ENCODE measurements around the gene TMEM164. TPM values are rescaled to one million over a fixed set of nuclear protein-coding genes. Genes with fewer than 3 reads are reported as not detected.

The TMEM164 gene
- total and polyA plus RNA-seq, 7 donors: 14.5 to 42.4 (median 31.7) TPM

- H3K36me3 ChIP-seq (ENCODE audit: insufficient read depth in 1 of 2, low read depth in 1 of 2): no peaks in the 10 kb centered on the region
- intact Hi-C loops (cut with DNase I): loop anchor here in 1 of 2 donors (2.0 to 10.0 kb wide), 2 partner anchors 153 to 247 kb away; partner anchors contain the start of gene AMMECR1
- H3K4me1 ChIP-seq: peaks cover 4% of the 10 kb centered on the region
- no peak overlapping the region for H3K4me3 ChIP-seq
- no peaks in the 10 kb centered on the region for H3K9me3 ChIP-seq
- DNase-seq (no peak), ATAC-seq (peak in 1 of 4 donors; percentile 3)
- peak overlapping the region; percentile 7 for H3K27ac ChIP-seq
- peaks cover 0 to 2% (median 0%) of the 10 kb centered on the region in 3 donors for H3K27me3 ChIP-seq (ENCODE audit: insufficient read depth in 3 of 3, low read length in 2 of 3)
- no peak for TF ChIP-seq CTCF (IDR thresholded peaks at IDR 0.05)
- WGBS, 3 donors: 74 to 97% (median 88%) methylated on average over 1 of the region's 1 CpG
These were observed 158.4 kb downstream of the TMEM164 start for GRCh38 chrX:110161361-110161686.

GRCh38 chrX:110162131-110162530 lies 159.2 kb downstream of the TMEM164 start:
- no peak overlapping the region for H3K4me3 ChIP-seq
- intact Hi-C loops (cut with DNase I): loop anchor here in 1 of 2 donors (10.0 kb wide), 1 partner anchor 153 kb away; the partner anchor contains the start of gene AMMECR1
- H3K27ac ChIP-seq: no peak overlapping the region
- DNase-seq (no peak), ATAC-seq (no peak)
- peaks cover 4% of the 10 kb centered on the region for H3K4me1 ChIP-seq
- WGBS, 3 donors: 85 to 100% (median 97%) methylated on average over 1 of the region's 1 CpG
- H3K27me3 ChIP-seq (ENCODE audit: insufficient read depth in 3 of 3, low read length in 2 of 3): peaks cover 0 to 2% (median 0%) of the 10 kb centered on the region in 3 donors
- no peaks in the 10 kb centered on the region for H3K36me3 ChIP-seq (ENCODE audit: insufficient read depth in 1 of 2, low read depth in 1 of 2)
- TF ChIP-seq CTCF (IDR thresholded peaks at IDR 0.05): no peak
- H3K9me3 ChIP-seq: no peaks in the 10 kb centered on the region

GRCh38 chrX:110162867-110163266 lies 160.0 kb downstream of the TMEM164 start:
- DNase-seq (no peak), ATAC-seq (no peak)
- WGBS, 3 donors: 39 to 81% (median 79%) methylated on average over 1 of the region's 1 CpG
- H3K27ac ChIP-seq: no peak overlapping the region
- no peaks in the 10 kb centered on the region for H3K36me3 ChIP-seq (ENCODE audit: insufficient read depth in 1 of 2, low read depth in 1 of 2)
- no peaks in the 10 kb centered on the region for H3K9me3 ChIP-seq
- H3K4me3 ChIP-seq: no peak overlapping the region
- no peak for TF ChIP-seq CTCF (IDR thresholded peaks at IDR 0.05)
- intact Hi-C loops (cut with DNase I): loop anchor here in 1 of 2 donors (10.0 kb wide), 1 partner anchor 152 kb away; the partner anchor contains the start of gene AMMECR1
- H3K27me3 ChIP-seq (ENCODE audit: insufficient read depth in 3 of 3, low read length in 2 of 3): peaks cover 0 to 2% (median 0%) of the 10 kb centered on the region in 3 donors
- H3K4me1 ChIP-seq: peaks cover 4% of the 10 kb centered on the region

- TF ChIP-seq CTCF (IDR thresholded peaks at IDR 0.05): no peak
- Histone ChIP-seq H3K27ac (no peak overlapping the region), H3K4me3 (no peak overlapping the region), H3K9me3 (no peaks in the 10 kb centered on the region), H3K27me3 (ENCODE audit: insufficient read depth in 3 of 3, low read length in 2 of 3) (peaks cover 0 to 2% (median 0%) of the 10 kb centered on the region in 3 donors), H3K36me3 (ENCODE audit: insufficient read depth in 1 of 2, low read depth in 1 of 2) (no peaks in the 10 kb centered on the region), H3K4me1 (peaks cover 4% of the 10 kb centered on the region)
- WGBS, 3 donors: 46 to 81% (median 50%) methylated on average over 3 of the region's 3 CpGs
- intact Hi-C loops (cut with DNase I): loop anchor here in 1 of 2 donors (10.0 kb wide), 1 partner anchor 151 kb away; the partner anchor contains the start of gene AMMECR1
- no peak for ATAC-seq
- no peak for DNase-seq
These were observed 160.6 kb downstream of the TMEM164 start for GRCh38 chrX:110163488-110163887.
